PC-9 (cell line): ENCODE results near the gene ANO2. TPM values are rescaled to one million over a fixed set of nuclear protein-coding genes. Genes with fewer than 3 reads are reported as not detected.

ENCODE experiments used
- BruUV-seq: library from RNA; stranded (reverse); fragments of 400-500 nt; replicated peaks from 2 replicates; lab custom pipeline; 2021; lab: Mats Ljungman, UMichigan
- CTCF ChIA-PET: fragments of 300-600 bp; sonication (Branson Sonifier 250); formaldehyde crosslinking; loops from one replicate; lab custom pipeline; 2022; ENCODE audit warnings: antibody characterized with exemption; lab: Charles Lee
- POLR2A ChIA-PET: fragments of 300-600 bp; sonication (Branson Sonifier 250); formaldehyde crosslinking; loops from one replicate; lab custom pipeline; 2022; ENCODE audit warnings: antibody characterized with exemption; ENCODE audit not compliant: unreplicated experiment; lab: Charles Lee
- DNase-seq, 2 experiments: peaks; one replicate each; pipeline versions ENCODE4 v3.0.0 to v3.0.0-alpha.2; 2015 to 2022; ENCODE audit warnings: mixed read lengths in 1 of 2
- H2AFZ ChIP-seq: fragments of 200-600 bp; sonication (generic); 2 replicates; pipeline ENCODE4 v1.8.1; 2017; ENCODE audit warnings: antibody characterized with exemption
- H3F3A ChIP-seq: fragments of 200-600 bp; sonication (generic); 2 replicates; pipeline ENCODE4 v1.8.1; 2017; ENCODE audit warnings: antibody characterized with exemption, mild to moderate bottlenecking, low read depth; ENCODE audit not compliant: insufficient read depth
- H3K27ac ChIP-seq: fragments of 200-600 bp; sonication (generic); 2 replicates; pipeline ENCODE4 v1.6.1; 2016; ENCODE audit warnings: mixed run types
- H3K27me3 ChIP-seq: fragments of 200-600 bp; sonication (generic); 2 replicates; pipeline ENCODE4 v1.6.1; 2016; ENCODE audit warnings: low read depth, mixed run types; ENCODE audit not compliant: insufficient read depth
- H3K36me3 ChIP-seq: fragments of 200-600 bp; sonication (generic); 2 replicates; pipeline ENCODE4 v1.6.1; 2016; ENCODE audit warnings: low read depth, mixed run types
- H3K4me1 ChIP-seq: fragments of 200-600 bp; sonication (generic); replicated peaks from 2 replicates; pipeline ENCODE4 v1.6.1; 2016; ENCODE audit warnings: mixed run types; ENCODE audit not compliant: insufficient read depth
- H3K4me2 ChIP-seq: fragments of 200-600 bp; sonication (generic); 2 replicates; pipeline ENCODE4 v1.6.1; 2017; ENCODE audit warnings: mixed run types
- H3K4me3 ChIP-seq: fragments of 200-600 bp; sonication (generic); 2 replicates; pipeline ENCODE4 v1.6.1; 2016; ENCODE audit warnings: mixed run types
- H3K79me2 ChIP-seq: fragments of 200-600 bp; sonication (generic); 2 replicates; pipeline ENCODE4 v1.6.1; 2017; ENCODE audit warnings: low read depth, mixed run types
- H3K9me2 ChIP-seq: fragments of 200-600 bp; sonication (generic); 2 replicates; pipeline ENCODE4 v1.8.1; 2017; ENCODE audit warnings: mild to moderate bottlenecking; ENCODE audit not compliant: insufficient read depth
- H3K9me3 ChIP-seq: fragments of 200-600 bp; sonication (generic); 2 replicates; pipeline ENCODE4 v1.8.1; 2016; ENCODE audit warnings: low read depth; ENCODE audit not compliant: insufficient read depth
- H4K20me1 ChIP-seq: fragments of 200-600 bp; sonication (generic); 2 replicates; pipeline ENCODE4 v1.8.1; 2017; ENCODE audit not compliant: insufficient read depth
- EZH2 ChIP-seq: fragments of 200-600 bp; sonication (generic); IDR thresholded peaks from 2 replicates; pipeline ENCODE4 v1.8.0; 2017; ENCODE audit warnings: antibody characterized with exemption, low read depth
- intact Hi-C: fragments of 100-400 bp; cut with micrococcal nuclease; formaldehyde crosslinking; loops from one replicate; pipeline ENCODE4 v1.10.0; 2022; ENCODE audit not compliant: unreplicated experiment
- total RNA-seq: library from RNA; stranded (reverse); gene quantifications from 2 replicates; pipeline ENCODE4 v1.2.3, GENCODE V29; 2021
- TF ChIP-seq, protein P1 (sequence below): fragments of 200-600 bp; sonication (generic); conservative IDR thresholded peaks from 2 replicates; pipeline ENCODE4 v1.6.1; 2017; ENCODE audit warnings: mixed run types, antibody characterized with exemption, mild to moderate bottlenecking, moderate library complexity

The ANO2 gene
- total RNA-seq, 1 experiment from 2014 or later, result not detected

DNA sequence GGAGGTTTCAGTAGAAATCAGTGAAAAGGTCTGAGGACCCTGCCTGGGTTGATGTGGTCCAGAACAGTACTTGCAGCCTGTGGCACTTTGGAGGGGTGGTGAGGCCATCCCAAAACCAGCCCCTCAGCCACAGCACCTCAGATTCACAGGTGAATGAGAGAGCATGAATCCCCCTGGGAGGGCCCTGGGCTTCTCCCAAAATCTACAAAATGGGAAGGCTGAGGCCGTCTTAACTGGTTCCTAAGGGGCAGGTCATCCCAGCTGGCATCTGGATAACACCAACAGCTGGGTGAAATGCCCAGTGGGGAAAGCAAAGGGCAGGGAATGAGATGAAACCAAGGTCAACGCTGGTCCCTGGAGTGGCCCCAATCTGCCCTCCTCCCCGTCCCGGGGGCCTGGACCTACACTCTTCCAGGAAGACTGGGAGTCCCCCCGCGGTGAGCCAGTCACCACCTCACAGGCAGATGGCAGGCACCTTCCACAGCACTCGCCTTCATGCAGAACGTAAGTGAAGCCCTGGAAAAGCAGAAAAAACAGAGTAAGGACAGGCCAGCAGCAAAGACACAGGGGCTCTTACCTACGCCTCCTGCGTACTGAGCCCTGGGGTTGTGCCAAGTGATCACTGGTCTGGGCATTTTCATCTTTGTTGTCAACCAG, 26.3 kb upstream of the ANO2 start:
- H3K79me2 ChIP-seq, result no peaks in the 10 kb centered on the region
- H4K20me1 ChIP-seq, result no peaks in the 10 kb centered on the region
- TF ChIP-seq, protein P1, sequence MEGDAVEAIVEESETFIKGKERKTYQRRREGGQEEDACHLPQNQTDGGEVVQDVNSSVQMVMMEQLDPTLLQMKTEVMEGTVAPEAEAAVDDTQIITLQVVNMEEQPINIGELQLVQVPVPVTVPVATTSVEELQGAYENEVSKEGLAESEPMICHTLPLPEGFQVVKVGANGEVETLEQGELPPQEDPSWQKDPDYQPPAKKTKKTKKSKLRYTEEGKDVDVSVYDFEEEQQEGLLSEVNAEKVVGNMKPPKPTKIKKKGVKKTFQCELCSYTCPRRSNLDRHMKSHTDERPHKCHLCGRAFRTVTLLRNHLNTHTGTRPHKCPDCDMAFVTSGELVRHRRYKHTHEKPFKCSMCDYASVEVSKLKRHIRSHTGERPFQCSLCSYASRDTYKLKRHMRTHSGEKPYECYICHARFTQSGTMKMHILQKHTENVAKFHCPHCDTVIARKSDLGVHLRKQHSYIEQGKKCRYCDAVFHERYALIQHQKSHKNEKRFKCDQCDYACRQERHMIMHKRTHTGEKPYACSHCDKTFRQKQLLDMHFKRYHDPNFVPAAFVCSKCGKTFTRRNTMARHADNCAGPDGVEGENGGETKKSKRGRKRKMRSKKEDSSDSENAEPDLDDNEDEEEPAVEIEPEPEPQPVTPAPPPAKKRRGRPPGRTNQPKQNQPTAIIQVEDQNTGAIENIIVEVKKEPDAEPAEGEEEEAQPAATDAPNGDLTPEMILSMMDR, result no peak
- TF ChIP-seq EZH2, result no peak
- no TSS peak for BruUV-seq
- DNase-seq, result no peak
- H3K27ac ChIP-seq, result no peak overlapping the region
- ChIA-PET POLR2A (no interaction called here), CTCF (no interaction called here)
- H3K4me2 ChIP-seq, result no peak overlapping the region
- no peaks in the 10 kb centered on the region for H3F3A ChIP-seq
- H3K4me3 ChIP-seq, result no peak overlapping the region
- H3K36me3 ChIP-seq, result no peaks in the 10 kb centered on the region
- peaks cover 90% of the 10 kb centered on the region for H3K27me3 ChIP-seq
- no peak overlapping the region for H2AFZ ChIP-seq
- intact Hi-C loops, result no loop called here
- H3K9me2 ChIP-seq, result no peaks in the 10 kb centered on the region
- no peaks in the 10 kb centered on the region for H3K4me1 ChIP-seq
- no peaks in the 10 kb centered on the region for H3K9me3 ChIP-seq

DNA sequence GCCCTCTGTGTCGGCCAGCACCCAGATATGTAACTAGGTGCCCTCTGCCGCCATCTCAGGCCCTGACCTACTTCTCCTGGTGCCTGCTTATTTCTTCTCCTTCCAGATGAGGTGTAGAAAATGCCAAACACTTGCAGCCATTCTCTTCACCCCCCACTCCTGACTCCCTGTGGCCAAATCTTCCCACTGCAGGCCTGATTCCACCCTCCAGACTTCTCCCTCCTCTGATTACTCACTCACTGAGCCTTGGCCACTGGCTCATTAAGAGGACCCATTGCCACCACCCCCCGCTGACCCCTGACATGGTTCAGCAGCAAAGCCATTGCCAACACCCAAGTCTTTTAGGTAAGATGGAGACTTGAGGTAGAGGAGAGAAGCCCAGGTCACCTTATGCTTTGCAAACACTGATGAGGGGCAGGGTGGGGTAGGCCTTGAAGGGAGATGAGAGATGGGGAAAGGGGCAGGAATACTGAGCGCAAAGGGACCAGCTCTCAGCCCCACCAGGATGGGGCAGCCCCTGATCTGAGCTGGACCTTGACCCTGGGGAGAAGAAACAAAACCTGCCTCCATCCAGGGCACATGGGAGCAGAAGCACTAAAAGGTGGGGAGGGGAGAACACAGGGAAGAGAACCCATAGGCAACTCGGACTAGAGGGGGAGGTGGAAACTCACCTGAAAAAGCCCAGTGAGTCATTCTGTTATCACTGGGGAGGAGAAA, 25.1 kb upstream of the ANO2 start:
- no peak for TF ChIP-seq EZH2
- TF ChIP-seq, protein P1, result no peak; the same call in 1 of the 2 replicates
- no peaks in the 10 kb centered on the region for H3K36me3 ChIP-seq
- intact Hi-C loops, result loop anchor here (5.0 kb wide), 1 partner anchor 72 kb away; no protein-coding TSS in a partner anchor
- no peaks in the 10 kb centered on the region for H3F3A ChIP-seq
- ChIA-PET CTCF (interaction anchor here (1.1 kb wide), 1 partner anchor 18 kb away, joined by 3 read pairs; no protein-coding TSS in a partner anchor), POLR2A (no interaction called here)
- DNase-seq, result no peak
- H4K20me1 ChIP-seq, result no peaks in the 10 kb centered on the region
- no peaks in the 10 kb centered on the region for H3K9me2 ChIP-seq
- BruUV-seq, result no TSS peak
- no peak overlapping the region for H3K4me2 ChIP-seq
- no peak overlapping the region for H3K27ac ChIP-seq
- H3K27me3 ChIP-seq, result peaks cover 84% of the 10 kb centered on the region
- no peak overlapping the region for H2AFZ ChIP-seq
- no peaks in the 10 kb centered on the region for H3K9me3 ChIP-seq
- no peaks in the 10 kb centered on the region for H3K79me2 ChIP-seq
- H3K4me1 ChIP-seq, result no peaks in the 10 kb centered on the region
- no peak overlapping the region for H3K4me3 ChIP-seq

DNA sequence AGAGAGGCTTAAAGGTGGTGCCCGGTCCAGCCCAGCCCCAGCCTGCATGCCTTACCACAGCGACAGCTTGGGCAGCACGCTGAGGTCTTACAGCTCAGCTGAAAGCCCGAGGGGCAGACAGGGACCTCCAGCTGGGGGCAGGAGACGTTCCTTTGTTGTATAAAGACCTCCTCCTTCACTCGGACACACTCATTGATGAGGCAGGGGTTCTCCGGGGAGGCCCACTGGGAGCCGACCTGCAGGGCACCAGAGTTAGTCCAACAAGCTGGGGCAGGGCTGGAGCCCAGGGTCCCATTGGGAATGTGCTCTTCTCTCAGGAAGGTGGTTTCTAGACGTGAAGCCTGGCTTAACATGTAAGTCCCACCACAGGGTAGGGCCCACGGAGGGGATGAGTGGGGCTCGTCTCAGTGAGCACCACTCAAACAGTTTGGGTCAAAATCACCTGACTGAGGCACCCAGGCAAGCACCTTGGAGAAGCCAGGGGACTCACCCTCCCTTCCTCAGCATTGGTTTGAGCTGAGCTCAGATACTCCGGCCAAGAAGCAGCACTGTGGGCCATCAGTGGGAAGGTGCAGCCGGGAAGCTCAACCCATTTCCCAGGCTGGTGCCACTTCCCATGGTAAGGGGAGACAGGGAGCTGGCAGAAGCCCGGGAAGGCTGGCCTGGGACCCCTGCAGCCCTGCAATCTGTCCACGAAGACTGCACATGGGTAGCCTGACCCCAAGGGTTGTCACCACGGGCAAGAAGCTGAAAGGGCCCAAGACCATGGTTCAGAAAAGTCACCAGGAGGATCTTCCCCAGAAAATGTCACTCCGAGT, 24.3 kb upstream of the ANO2 start:
- Histone ChIP-seq H3K27ac (no peak overlapping the region), H3K36me3 (no peaks in the 10 kb centered on the region), H3K4me3 (no peak overlapping the region), H3K9me2 (no peaks in the 10 kb centered on the region), H3F3A (no peaks in the 10 kb centered on the region), H4K20me1 (no peaks in the 10 kb centered on the region), H3K79me2 (no peaks in the 10 kb centered on the region), H3K4me1 (no peaks in the 10 kb centered on the region), H2AFZ (no peak overlapping the region), H3K27me3 (peaks cover 84% of the 10 kb centered on the region), H3K4me2 (no peak overlapping the region), H3K9me3 (no peaks in the 10 kb centered on the region)
- intact Hi-C loops, result loop anchor here (5.0 kb wide), 1 partner anchor 73 kb away; no protein-coding TSS in a partner anchor
- no TSS peak for BruUV-seq
- ChIA-PET POLR2A (no interaction called here), CTCF (interaction anchor here (1.1 kb wide), 1 partner anchor 19 kb away, joined by 3 read pairs; no protein-coding TSS in a partner anchor)
- TF ChIP-seq, protein P1, result no peak
- no peak for TF ChIP-seq EZH2
- no peak for DNase-seq
